ENCODE results near the gene SFI1. TPM values are rescaled to one million over a fixed set of nuclear protein-coding genes. Genes with fewer than 3 reads are reported as not detected.
A peak's percentile ranks its signal among the peaks of the same experiment; 100 is the strongest.

Gene SFI1
- total RNA-seq, 2 donors from 2014 or later: 27.8 to 46.8 TPM

DNA sequence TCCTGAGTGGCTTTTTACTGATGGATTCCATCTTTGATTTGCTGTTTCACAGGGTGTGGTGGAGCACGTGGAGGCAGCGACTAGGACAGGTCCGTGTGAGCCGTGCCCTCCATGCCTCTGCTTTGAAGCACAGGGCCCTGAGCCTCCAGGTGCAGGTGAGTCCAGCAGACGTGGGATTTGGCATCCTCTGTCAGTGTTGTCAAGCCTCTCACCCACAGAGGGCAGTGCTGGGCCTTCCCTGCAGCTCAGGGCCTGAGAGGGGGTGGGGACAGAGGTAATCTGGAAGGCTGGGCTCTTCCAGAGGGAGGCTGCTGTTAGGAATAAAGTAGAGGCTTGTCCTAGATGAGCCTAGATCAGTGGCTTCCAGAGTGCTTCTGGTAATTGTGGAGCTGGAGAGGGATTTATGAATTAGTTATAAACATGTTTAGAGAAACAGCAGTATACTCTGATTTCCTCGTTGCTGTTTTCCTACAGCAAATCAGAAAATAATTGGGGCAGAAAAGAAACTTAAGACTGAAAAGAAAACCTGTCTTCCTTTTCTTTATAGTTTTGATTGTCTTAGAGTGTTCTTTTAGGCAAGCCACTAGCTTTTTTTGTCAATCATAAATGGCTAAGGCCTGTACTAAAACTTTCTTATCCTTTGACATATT is 65.0 kb downstream of the SFI1 start:
- peak; percentile 82 to 89 (median 87) for DNase-seq
- TF ChIP-seq POLR2A (IDR thresholded peaks at IDR 0.05): no peak
- TF ChIP-seq, protein P1, sequence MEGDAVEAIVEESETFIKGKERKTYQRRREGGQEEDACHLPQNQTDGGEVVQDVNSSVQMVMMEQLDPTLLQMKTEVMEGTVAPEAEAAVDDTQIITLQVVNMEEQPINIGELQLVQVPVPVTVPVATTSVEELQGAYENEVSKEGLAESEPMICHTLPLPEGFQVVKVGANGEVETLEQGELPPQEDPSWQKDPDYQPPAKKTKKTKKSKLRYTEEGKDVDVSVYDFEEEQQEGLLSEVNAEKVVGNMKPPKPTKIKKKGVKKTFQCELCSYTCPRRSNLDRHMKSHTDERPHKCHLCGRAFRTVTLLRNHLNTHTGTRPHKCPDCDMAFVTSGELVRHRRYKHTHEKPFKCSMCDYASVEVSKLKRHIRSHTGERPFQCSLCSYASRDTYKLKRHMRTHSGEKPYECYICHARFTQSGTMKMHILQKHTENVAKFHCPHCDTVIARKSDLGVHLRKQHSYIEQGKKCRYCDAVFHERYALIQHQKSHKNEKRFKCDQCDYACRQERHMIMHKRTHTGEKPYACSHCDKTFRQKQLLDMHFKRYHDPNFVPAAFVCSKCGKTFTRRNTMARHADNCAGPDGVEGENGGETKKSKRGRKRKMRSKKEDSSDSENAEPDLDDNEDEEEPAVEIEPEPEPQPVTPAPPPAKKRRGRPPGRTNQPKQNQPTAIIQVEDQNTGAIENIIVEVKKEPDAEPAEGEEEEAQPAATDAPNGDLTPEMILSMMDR (IDR thresholded peaks at IDR 0.05): peak; percentile 52 to 81 (median 74)
- H3K4me3 ChIP-seq: no peak overlapping the region
- intact Hi-C loops (cut with DNase I): no loop called here
- no peaks in the 10 kb centered on the region for H3K36me3 ChIP-seq (replicated peaks in 1 of 2; ENCODE audit: insufficient read depth in 1 of 2, low read depth in 2 of 2)
- no peaks in the 10 kb centered on the region for H3K27me3 ChIP-seq
- peaks cover 8% of the 10 kb centered on the region for H3K4me1 ChIP-seq
- WGBS, 2 donors: 15 to 25% methylated on average over 6 of the region's 6 CpGs
- peak; percentile 93 for ATAC-seq
- no peaks in the 10 kb centered on the region for H3K9me3 ChIP-seq
- no peak overlapping the region for H3K27ac ChIP-seq

DNA sequence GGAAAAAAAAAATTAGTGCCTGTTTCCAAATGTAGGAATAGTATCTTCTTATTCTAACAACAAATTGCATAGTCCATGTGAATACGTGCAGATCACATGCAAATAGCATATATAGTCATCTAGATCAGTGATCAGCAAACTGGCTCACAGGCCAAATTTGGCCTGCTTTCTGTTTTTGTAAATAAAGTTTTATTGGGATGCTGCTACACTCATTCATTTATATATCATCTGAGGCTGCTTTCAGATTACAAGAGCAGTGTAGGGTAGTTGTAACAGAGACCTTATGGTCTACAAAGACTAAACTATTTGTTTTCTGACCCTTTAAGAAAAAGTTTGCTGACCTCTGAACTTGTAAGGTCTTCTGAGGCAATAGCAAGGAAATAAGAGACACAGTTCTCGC is 65.6 kb downstream of the SFI1 start:
- peaks cover 8% of the 10 kb centered on the region for H3K4me1 ChIP-seq
- no peak for ATAC-seq
- DNase-seq: no peak
- H3K27ac ChIP-seq: no peak overlapping the region
- intact Hi-C loops (cut with DNase I): no loop called here
- no peaks in the 10 kb centered on the region for H3K36me3 ChIP-seq (replicated peaks in 1 of 2; ENCODE audit: insufficient read depth in 1 of 2, low read depth in 2 of 2)
- TF ChIP-seq, protein P1 (IDR thresholded peaks at IDR 0.05): no peak
- no peak for TF ChIP-seq POLR2A (IDR thresholded peaks at IDR 0.05)
- no peak overlapping the region for H3K4me3 ChIP-seq
- H3K9me3 ChIP-seq: no peaks in the 10 kb centered on the region
- WGBS, 2 donors: 96 to 98% methylated on average over 2 of the region's 2 CpGs
- no peaks in the 10 kb centered on the region for H3K27me3 ChIP-seq

DNA sequence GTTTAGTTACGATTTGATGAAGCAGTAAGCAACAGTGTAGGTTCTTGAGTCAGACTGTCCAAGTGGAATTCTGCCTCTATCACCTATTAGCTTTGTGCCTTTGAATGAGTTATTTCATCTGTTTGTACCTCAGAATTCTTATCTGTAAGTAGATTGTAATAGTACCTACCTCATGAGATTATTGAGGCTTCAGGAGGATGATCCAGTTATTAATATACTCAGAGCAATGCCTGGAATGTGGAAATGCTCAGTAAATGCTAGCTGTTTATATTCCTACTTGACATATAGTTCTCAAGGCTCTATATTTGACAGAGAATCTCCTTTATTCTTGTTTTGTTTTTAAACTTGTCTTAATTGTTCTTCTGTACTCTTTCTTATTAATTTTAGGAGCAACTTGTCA is 70.1 kb downstream of the SFI1 start:
- no peak overlapping the region for H3K27ac ChIP-seq
- H3K9me3 ChIP-seq: no peaks in the 10 kb centered on the region
- ATAC-seq (no peak), DNase-seq (no peak)
- 93 to 96% methylated on average over 1 of the region's 1 CpG for WGBS, 2 donors
- H3K36me3 ChIP-seq (replicated peaks in 1 of 2; ENCODE audit: insufficient read depth in 1 of 2, low read depth in 2 of 2): no peaks in the 10 kb centered on the region
- intact Hi-C loops (cut with DNase I): no loop called here
- no peaks in the 10 kb centered on the region for H3K27me3 ChIP-seq
- no peak for TF ChIP-seq POLR2A (IDR thresholded peaks at IDR 0.05)
- TF ChIP-seq, protein P1 (IDR thresholded peaks at IDR 0.05): no peak
- no peak overlapping the region for H3K4me3 ChIP-seq
- peaks cover 2% of the 10 kb centered on the region for H3K4me1 ChIP-seq

DNA sequence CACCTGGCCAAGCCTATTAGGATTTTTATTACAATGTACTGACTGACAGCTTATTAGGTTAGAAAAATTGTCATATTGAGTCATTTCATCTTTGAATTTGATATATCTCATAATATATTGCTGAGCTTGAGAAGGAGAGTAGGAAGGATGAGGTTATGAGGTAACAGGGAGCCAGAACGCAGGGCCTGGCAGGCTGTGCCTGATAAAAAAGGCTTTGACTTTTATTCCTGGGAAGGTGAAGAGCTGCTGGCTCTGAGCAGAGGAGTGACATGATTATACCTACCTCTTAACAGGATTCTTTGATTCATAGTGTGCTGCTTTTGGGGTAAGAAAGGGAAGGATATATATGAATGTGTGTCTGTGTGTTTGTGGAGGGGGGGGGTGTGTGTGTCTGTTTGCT is 70.9 kb downstream of the SFI1 start:
- no peaks in the 10 kb centered on the region for H3K36me3 ChIP-seq (replicated peaks in 1 of 2; ENCODE audit: insufficient read depth in 1 of 2, low read depth in 2 of 2)
- intact Hi-C loops (cut with DNase I): no loop called here
- no peak overlapping the region for H3K27ac ChIP-seq
- TF ChIP-seq, protein P1 (IDR thresholded peaks at IDR 0.05): no peak
- no peak for TF ChIP-seq POLR2A (IDR thresholded peaks at IDR 0.05)
- no peaks in the 10 kb centered on the region for H3K4me1 ChIP-seq
- H3K27me3 ChIP-seq: no peaks in the 10 kb centered on the region
- no peak overlapping the region for H3K4me3 ChIP-seq
- no peaks in the 10 kb centered on the region for H3K9me3 ChIP-seq
- DNase-seq (no peak), ATAC-seq (no peak)
- 82 to 100% methylated on average over 1 of the region's 1 CpG for WGBS, 2 donors

DNA sequence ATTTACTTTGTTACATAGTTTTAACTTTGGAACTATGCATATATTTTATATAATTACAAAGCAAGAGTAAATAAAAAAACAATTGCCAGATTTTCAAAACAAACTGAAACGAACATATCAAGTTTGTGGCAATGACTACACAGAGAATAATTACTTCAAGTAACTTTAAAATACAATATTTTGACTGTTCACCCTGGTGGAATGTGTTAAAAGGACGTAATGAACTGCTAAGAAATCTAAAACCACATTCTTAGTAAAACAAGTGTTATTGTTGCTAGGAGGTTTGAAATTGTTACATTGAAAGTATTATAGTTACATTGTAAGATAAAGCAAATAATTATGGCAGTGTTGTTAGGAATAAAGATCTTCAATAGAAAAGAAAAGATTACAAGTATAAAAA is 71.4 kb downstream of the SFI1 start:
- intact Hi-C loops (cut with DNase I): no loop called here
- no peaks in the 10 kb centered on the region for H3K36me3 ChIP-seq (replicated peaks in 1 of 2; ENCODE audit: insufficient read depth in 1 of 2, low read depth in 2 of 2)
- no peak overlapping the region for H3K27ac ChIP-seq
- ATAC-seq (no peak), DNase-seq (no peak)
- no peak overlapping the region for H3K4me3 ChIP-seq
- H3K9me3 ChIP-seq: no peaks in the 10 kb centered on the region
- TF ChIP-seq, protein P1 (IDR thresholded peaks at IDR 0.05): no peak
- no peak for TF ChIP-seq POLR2A (IDR thresholded peaks at IDR 0.05)
- H3K4me1 ChIP-seq: no peaks in the 10 kb centered on the region
- WGBS, 2 donors: 82 to 86% methylated on average over 2 of the region's 2 CpGs
- no peaks in the 10 kb centered on the region for H3K27me3 ChIP-seq
